ENCODE data around the gene GDA.

Gene GDA

GRCh38 chr9:72149231-72149975 is at the start of gene GDA:
Gene GDA (plus strand): TSS chr9:72149440. CDS start chr9:72149560, 120 bp downstream.
- peak; percentile 64 for FAIRE-seq

GRCh38 chr9:72102520-72102919 is 46.7 kb upstream of the GDA start:
- no peak for FAIRE-seq

GRCh38 chr9:72113056-72113455 is 36.2 kb upstream of the GDA start:
- FAIRE-seq = no peak

GRCh38 chr9:72119853-72120252 is 29.4 kb upstream of the GDA start:
- peak; percentile 17 for FAIRE-seq

DNA sequence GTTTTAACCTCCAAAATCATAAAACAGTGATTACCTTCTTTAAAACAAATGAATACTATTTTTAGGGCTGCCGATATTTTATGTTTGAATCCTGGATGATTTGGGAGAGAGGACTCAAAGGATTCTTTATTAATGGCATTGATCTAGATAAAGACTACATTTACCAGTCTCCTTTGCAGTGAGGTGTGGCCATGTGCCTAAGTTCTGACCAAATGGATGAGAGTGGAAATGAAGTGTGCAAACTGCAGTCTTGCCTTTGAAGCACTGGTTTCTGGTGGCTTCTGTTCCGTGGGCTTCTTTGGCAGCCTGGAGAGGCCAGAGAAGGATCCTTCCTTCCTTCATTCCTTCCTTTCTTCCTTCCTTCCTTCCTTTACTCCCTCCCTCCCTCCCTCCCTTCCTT is 24.3 kb upstream of the GDA start:
- no peak for FAIRE-seq

DNA sequence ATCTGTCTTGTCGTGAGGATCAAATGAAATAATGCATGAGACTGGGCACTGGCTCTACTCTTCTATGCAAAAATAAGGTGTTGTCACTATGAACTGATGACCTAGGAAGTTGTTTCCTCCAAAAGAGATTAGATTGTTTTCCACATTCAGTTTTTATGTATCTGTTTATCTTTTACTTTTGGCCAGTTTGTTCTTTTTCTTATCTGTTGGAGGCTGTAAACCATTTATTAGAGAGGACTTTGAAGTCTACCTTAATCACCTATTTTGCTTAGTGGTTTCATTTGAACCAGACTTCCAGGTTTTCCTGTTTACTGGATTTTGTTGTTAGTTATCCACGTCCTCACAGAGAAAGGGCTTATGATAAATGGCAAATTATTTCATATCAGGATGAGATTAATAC is 21.5 kb upstream of the GDA start:
- FAIRE-seq = no peak

- FAIRE-seq = no peak
Measured at GRCh38 chr9:72128526-72128925, 20.7 kb upstream of the GDA start.

- peak; percentile 41 for FAIRE-seq
Measured at GRCh38 chr9:72129271-72130156, 19.7 kb upstream of the GDA start.

DNA sequence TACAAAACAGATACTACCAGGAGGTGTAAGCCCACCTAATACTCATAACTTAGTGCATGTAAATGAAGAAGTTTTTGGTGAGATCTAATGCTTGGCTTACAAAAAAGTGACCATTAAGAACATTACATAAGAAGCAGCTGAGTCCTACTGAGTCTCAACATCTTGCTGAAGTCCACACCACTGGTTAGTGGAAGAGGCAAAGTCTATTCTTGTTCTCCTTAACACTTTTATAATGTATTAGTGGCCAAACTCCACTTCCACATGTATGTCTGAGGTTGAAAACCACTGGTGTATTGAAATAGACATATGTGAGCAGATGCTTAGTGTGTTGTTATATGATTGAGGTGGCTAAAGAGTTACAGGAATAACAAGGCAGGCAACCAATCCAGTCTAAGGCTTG is 18.9 kb upstream of the GDA start:
- FAIRE-seq = no peak

DNA sequence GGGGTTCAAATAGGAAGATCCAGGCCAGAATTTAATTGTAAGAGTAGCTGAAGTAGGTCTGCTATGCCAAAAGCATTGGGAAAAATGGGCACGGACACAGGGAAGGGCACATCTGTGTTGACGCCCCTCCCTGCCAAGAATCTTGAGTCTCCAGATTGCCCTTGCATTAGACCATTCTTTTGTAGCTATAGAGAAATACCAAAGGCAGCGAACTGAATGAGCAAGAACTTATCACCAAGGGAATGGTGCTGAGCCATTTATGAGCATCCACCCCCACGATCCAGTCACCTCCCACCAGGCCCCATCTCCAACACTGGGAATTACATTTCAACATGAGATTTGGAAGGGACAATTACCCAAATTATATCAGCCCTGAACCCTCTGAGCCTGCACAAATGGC is 18.0 kb upstream of the GDA start:
- no peak for FAIRE-seq

DNA sequence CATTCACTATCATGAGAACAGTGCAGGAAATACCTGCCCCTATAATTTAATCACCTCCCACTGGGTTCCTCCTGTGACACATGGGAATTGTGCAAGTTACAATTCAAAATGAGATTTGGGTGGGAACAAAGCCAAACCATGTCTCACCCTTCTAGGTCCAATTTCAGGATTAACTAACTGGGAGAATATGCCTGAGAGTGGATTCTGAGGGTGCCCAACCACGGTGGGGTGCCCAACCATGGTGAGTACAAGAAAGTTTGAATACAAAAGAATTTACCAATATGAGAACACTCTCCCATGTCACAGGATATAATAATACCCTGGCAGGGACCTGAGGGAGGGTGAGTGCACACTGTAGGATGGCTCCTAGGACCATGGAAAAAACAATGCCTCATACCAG is 17.2 kb upstream of the GDA start:
- no peak for FAIRE-seq

DNA sequence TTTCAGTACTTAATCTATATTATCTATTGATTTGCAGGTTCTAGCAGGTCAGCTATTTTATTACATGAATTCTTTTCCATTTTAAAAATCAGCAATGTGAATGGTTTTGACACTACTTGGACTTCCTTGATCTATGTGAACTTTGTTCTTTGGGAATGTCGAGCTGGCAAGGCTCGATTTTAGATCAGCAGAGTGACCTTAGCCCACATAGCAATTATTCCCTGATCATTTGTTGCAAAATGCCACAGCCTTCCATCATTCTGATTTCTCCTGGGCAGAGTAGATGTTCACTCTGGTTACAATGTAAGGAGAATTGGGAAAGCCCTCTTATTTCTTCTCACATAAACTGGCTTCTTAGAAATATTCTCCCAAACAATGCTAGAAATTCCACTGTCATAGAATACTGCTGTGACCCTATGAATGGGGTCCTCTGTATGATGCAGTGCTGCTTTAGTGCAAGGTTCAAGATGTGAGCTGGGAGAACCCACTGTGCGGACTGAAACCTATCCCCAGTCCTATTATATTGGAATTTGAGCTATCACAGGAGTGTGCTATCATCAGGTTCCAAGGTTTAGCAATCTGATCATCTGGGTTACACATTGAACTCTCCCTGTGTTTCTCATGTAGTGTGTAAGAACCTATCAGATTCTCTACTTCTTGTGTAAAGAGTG is 15.7 kb upstream of the GDA start:
- no peak for FAIRE-seq

DNA sequence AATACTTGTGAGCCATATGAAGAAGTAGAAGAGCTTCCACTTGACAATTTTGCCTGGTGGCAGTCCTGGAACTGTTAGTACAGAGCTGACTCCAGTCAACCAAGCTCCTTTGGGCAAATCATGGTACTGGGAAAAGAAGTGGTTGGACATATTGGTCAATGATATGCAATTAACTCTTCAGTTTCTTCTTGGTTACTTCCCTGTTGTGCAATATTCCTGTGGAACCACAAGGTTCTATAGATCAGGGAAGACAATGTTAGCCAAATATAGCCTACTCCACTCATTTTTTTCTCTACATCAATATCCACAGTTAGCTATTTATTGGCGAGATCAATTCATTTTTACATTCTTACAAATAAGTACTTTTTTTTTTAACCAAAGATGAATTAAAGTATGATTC is 14.4 kb upstream of the GDA start:
- no peak for FAIRE-seq

- FAIRE-seq = no peak
Measured at GRCh38 chr9:72137697-72138365, 11.4 kb upstream of the GDA start.

GRCh38 chr9:72139226-72139625 is 10.0 kb upstream of the GDA start:
- FAIRE-seq = no peak

DNA sequence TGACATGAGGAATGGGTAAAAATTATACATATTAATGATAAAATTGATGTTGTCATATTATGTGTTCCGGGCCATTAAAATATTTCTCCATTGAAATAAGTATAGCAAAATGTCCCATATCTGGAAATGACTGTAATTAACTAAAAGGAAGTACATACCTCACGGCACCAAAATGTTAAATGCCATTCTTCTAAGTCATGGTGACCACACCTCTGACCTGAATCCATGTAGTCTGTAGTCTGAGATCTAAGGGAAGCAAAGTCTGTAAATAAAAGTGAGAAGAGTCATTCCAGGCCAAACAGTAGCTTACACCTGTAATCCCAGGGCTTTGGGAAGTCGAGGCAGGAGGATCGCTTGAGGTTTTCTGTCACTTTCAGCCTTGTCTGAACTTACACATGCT is 8.7 kb upstream of the GDA start:
- no peak for FAIRE-seq

DNA sequence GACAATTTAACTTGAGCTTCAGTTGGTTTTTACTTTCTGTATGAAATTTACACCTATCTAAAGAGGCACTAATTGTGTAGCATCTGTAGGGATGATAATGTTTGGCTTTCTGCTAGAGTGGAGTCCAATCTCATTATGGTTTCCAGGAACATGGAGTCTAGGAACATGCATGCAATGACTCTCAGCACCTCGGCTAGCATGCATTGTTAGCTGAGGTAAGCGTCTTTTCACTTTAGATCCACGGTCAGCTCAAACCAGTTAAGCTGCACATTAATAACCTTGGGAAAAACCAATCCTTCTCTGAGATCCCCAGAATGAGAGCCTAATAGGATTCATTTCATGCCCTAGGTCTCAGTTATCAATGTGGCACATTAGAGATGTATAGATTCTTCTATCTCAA is 7.8 kb upstream of the GDA start:
- FAIRE-seq = peak; percentile 94

DNA sequence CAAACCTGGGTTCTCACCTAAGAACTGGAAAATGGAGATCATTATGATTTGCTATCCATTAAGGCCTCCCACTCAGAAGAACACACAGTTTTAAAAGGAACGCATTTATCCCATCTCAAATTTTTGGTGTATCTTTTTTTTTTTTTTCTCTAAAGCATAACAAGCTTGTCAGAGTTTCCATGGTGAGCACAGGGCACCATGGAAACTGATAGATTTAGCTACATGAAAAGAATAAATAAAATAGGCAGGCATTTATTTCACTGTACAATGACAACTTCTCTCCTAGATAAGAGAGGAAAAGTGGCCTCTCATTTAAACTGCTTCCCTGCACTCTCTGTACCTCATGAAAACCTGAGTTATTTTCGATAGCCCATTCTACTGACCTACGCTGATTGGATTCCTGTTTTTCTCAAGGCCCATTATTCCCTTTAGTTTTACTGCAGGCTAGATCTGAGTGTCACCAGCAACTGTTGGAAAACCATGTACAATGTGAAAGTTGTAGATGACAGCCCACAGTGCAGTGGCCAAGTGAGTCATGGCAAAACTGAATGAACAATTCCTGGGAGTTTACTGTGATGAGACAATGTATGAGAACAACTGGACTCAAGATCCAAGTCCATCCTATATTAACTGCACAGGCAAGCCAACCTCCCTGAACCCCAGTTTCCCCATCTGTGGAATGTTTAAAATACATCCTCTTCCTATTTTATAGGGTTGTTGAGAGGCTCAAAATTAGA is 4.3 kb upstream of the GDA start:
- FAIRE-seq = peak; percentile 92

DNA sequence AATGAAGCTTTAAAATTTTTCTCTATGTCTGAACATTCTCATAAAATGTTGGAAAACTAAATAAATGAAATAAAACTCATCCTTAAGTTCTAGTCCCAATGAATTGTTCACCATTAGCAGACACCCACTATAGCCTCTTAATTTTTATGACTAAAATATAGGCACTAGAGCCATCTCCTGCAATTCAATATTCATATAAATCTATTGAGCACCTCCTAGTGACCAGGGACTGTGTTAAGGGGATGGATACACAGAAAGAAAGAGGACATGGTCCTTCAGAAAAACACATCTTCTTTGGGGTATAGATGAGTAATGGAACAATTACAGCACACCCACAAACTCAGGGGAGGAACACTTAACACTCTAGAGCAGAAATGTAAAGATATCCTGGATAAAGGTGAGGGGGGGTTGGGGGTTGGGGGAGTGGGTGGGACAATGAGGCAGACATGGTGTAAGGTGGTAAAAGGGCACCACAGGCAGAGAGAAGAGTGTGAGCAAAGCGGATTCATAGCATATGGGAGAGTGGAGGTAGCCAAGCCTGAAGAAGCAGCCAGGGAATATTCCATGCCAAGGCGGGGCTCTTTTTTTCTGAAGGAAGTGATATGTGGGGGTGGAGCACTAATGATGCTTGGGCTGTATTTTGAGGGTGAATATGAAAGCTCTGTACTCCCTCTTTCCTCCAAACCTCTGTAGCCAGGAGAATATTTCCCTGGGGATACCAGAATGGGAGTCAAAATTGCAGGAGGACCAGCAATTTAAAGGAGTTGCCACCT is 3.3 kb upstream of the GDA start:
- FAIRE-seq = no peak

GRCh38 chr9:72147676-72148075 is 1.6 kb upstream of the GDA start:
- FAIRE-seq = no peak

DNA sequence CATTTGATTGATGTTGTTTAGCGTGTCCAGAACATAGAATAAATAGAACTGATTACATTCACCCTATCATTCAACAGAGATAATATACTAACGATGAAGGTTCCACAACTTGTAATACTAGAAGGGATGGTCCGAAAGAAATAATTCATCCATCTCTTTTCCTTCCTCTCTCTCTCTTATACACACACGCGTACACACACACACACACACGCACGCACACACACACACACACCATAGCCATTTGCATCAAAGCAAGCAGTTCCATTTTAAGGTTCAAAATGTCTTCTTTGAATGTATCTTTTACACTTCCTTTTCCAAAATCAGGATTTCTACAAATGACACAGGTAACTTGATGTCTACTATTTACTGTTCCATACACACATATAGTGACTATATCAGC is 887 bp downstream of the GDA start:
- FAIRE-seq = peak; percentile 9

DNA sequence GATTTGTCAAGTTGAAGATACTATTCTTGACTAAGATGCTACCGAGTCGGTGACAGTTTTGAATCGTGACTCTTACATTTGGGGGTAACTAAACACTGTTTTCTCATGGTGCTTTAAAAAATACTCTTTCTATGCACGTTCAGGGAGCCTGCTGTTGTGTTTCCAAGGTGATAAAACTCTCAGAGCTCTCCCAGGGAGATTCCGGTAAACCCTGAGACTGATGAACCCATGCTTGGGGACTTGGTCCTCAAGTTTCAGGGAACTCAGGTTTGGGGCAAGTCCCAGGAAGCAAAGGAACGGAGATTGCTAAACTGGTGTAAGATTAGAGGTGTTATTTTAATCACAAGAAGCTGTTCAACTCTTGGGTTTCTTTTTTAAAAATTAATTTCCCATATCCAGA is 1.4 kb downstream of the GDA start:
- FAIRE-seq = no peak
